ENCODE data around the gene SIX5.
A peak's percentile ranks its signal among the peaks of the same experiment; 100 is the strongest.
"Not testable (repeated sequence)": the region's sequence is repeated elsewhere in the genome, so short reads cannot be mapped to it uniquely, and the experiment has no call there.

SIX5 gene

GRCh38 chr19:45730368-45731288 is 38.4 kb downstream of the SIX5 start, which contains the start of gene FBXO46:
Gene FBXO46 (minus strand): TSS chr19:45730896. CDS start chr19:45713495, 17,401 bp downstream.
- 0 out of 2 replicates have a peak, but pooled peaks have one; percentile 14 for TF ChIP-seq CTCF (IDR thresholded peaks at IDR 0.05; ENCODE audit: low read depth, low read length)
- H3K4me3 ChIP-seq (ENCODE audit: low read depth, low read length), result peak within 1 kb of the TSS; percentile 92

GRCh38 chr19:45729800-45730290 is 39.2 kb downstream of the SIX5 start:
- TF ChIP-seq CTCF (IDR thresholded peaks at IDR 0.05; ENCODE audit: low read depth, low read length), result no peak
- Histone ChIP-seq H3K36me3 (no peaks in the 10 kb centered on the region), H3K9me3 (no peaks in the 10 kb centered on the region), H3K4me3 (ENCODE audit: low read depth, low read length) (peak overlapping the region; percentile 92), H3K4me1 (no peaks in the 10 kb centered on the region; the same call in 1 of the 2 replicates), H3K27me3 (no peaks in the 10 kb centered on the region)
- no peak for DNase-seq

More at GRCh38 chr19:45730368-45731288, 38.4 kb downstream of the SIX5 start, which contains the start of gene FBXO46:
- Histone ChIP-seq H3K4me1 (no peaks in the 10 kb centered on the region; the same call in 1 of the 2 replicates), H3K27me3 (no peaks in the 10 kb centered on the region), H3K36me3 (no peaks in the 10 kb centered on the region), H3K9me3 (no peaks in the 10 kb centered on the region)
- peak; percentile 99 for DNase-seq

- not testable (repeated sequence) for H3K36me3 ChIP-seq; DNase-seq; H3K27me3 ChIP-seq; H3K4me3 ChIP-seq (ENCODE audit: low read depth, low read length); H3K9me3 ChIP-seq; H3K4me1 ChIP-seq
Measured at GRCh38 chr19:45728683-45729082, 40.4 kb downstream of the SIX5 start.

GRCh38 chr19:45720065-45720464 is 49.0 kb downstream of the SIX5 start:
- not testable (repeated sequence) for H3K4me3 ChIP-seq (ENCODE audit: low read depth, low read length); H3K4me1 ChIP-seq; H3K27me3 ChIP-seq; H3K9me3 ChIP-seq; DNase-seq
- H3K36me3 ChIP-seq, result peaks cover 12% of the 10 kb centered on the region

- Histone ChIP-seq H3K4me1 (no peaks in the 10 kb centered on the region; the same call in 1 of the 2 replicates), H3K27me3 (no peaks in the 10 kb centered on the region), H3K36me3 (peaks cover 8% of the 10 kb centered on the region), H3K9me3 (no peaks in the 10 kb centered on the region), H3K4me3 (ENCODE audit: low read depth, low read length) (peak overlapping the region; percentile 87)
- TF ChIP-seq CTCF (IDR thresholded peaks at IDR 0.05; ENCODE audit: low read depth, low read length), result no peak
- DNase-seq, result no peak
Measured at GRCh38 chr19:45717983-45718650, 50.9 kb downstream of the SIX5 start.

GRCh38 chr19:45717131-45717982 is 51.7 kb downstream of the SIX5 start:
- Histone ChIP-seq H3K4me3 (ENCODE audit: low read depth, low read length) (peak overlapping the region; percentile 87), H3K9me3 (no peaks in the 10 kb centered on the region), H3K4me1 (no peaks in the 10 kb centered on the region; the same call in 1 of the 2 replicates), H3K36me3 (peaks cover 12% of the 10 kb centered on the region), H3K27me3 (no peaks in the 10 kb centered on the region)
- TF ChIP-seq CTCF (IDR thresholded peaks at IDR 0.05; ENCODE audit: low read depth, low read length), result 0 out of 2 replicates have a peak, but pooled peaks have one; percentile 15
- DNase-seq, result peak; percentile 99

Measured in BE2C (cell line).